ENCODE data around the gene PELI3.

DNA sequence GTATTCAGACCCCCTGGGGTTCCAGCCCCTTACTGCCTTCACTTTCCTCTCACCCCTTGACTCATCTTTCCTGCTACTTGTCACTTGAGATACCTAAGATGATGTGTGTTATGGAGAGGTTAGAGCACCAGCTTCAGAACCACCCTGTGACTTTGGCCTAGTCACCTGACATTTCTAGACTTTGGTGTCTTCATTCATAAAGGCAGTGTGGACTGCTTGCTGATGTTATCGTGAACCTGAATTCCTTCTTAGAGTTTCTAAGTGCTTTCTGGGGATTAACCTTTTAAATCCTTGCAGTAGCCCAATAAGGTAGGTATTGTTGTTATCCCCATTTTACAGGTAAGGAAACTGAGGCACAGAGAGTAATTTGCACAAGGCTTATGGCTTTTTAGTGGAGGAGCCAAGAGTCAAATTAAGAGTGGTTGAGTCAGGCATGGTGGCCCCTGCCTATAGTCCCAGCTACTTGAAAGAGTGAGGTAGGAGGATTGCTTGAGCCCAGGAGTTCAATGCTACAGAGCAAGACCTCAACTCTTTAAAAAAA, 38.6 kb downstream of the PELI3 start:
- no peak for TF ChIP-seq SREBF2 (IDR thresholded peaks at IDR 0.05; ENCODE audit: low read length)
- TF ChIP-seq NR2C2 (IDR thresholded peaks at IDR 0.05; ENCODE audit: borderline replicate concordance, control insufficient read depth, insufficient read length, low read depth): no peak
- no peak for TF ChIP-seq EP300 (IDR thresholded peaks at IDR 0.05; ENCODE audit: borderline replicate concordance in 1 of 2, control insufficient read depth in 1 of 2, low read depth in 2 of 2, low read length in 2 of 2)

All from GM12878 (cell line).